H9 (cell line): ENCODE data around the gene ADARB2. TPM values are rescaled to one million over a fixed set of nuclear protein-coding genes. Genes with fewer than 3 reads are reported as not detected.

Source experiments
- DNase-seq: peaks from one replicate; pipeline ENCODE4 v3.0.0-alpha.2; 2017
- H2AFZ ChIP-seq: one replicate; pipeline ENCODE4 v1.6.1; 2013; ENCODE audit warnings: mild to moderate bottlenecking, low read length, control low read depth, moderate library complexity
- H2AK5ac ChIP-seq: 2 replicates; pipeline ENCODE4 v1.6.1; 2013; ENCODE audit warnings: low read length, control low read depth, mixed read lengths; ENCODE audit not compliant: insufficient read length
- H2BK120ac ChIP-seq: one replicate; pipeline ENCODE4 v1.6.1; 2013; ENCODE audit warnings: low read depth, mild to moderate bottlenecking, low read length, control low read depth, inconsistent platforms; ENCODE audit not compliant: poor library complexity, severe bottlenecking
- H2BK12ac ChIP-seq: 2 replicates; pipeline ENCODE4 v1.6.1; 2013; ENCODE audit warnings: low read length, control low read depth, mixed read lengths, low read depth; ENCODE audit not compliant: insufficient read length
- H2BK15ac ChIP-seq: 2 replicates; pipeline ENCODE4 v1.6.1; 2013; ENCODE audit warnings: low read depth, low read length, control low read depth
- H2BK20ac ChIP-seq: one replicate; pipeline ENCODE4 v1.6.1; 2013; ENCODE audit warnings: low read depth, mild to moderate bottlenecking, low read length, control low read depth, inconsistent platforms; ENCODE audit not compliant: poor library complexity, severe bottlenecking
- H2BK5ac ChIP-seq: 2 replicates; pipeline ENCODE4 v1.6.1; 2013; ENCODE audit warnings: low read length, control low read depth, mixed read lengths; ENCODE audit not compliant: insufficient read length
- H3K14ac ChIP-seq: 2 replicates; pipeline ENCODE4 v1.6.1; 2013; ENCODE audit warnings: low read length, control low read depth; ENCODE audit not compliant: insufficient read depth
- H3K18ac ChIP-seq: 2 replicates; pipeline ENCODE4 v1.6.1; 2013; ENCODE audit warnings: low read depth, mild to moderate bottlenecking, mixed read lengths, low read length, control low read depth; ENCODE audit not compliant: insufficient read length
- H3K23ac ChIP-seq: 2 replicates; pipeline ENCODE4 v1.6.1; 2013; ENCODE audit warnings: low read length, control low read depth, mixed read lengths, low read depth; ENCODE audit not compliant: insufficient read length
- H3K23me2 ChIP-seq: 2 replicates; pipeline ENCODE4 v1.6.1; 2013; ENCODE audit warnings: low read depth, mild to moderate bottlenecking, mixed read lengths, low read length, control low read depth; ENCODE audit not compliant: insufficient read length, poor library complexity, severe bottlenecking
- H3K27ac ChIP-seq: 2 replicates; pipeline ENCODE4 v1.5.1; 2013; ENCODE audit warnings: low read length, control low read depth, mixed read lengths, low read depth; ENCODE audit not compliant: insufficient read length
- H3K27me3 ChIP-seq: 2 replicates; pipeline ENCODE4 v1.6.1; 2013; ENCODE audit warnings: low read length, control low read depth, inconsistent platforms; ENCODE audit not compliant: insufficient read depth
- H3K4ac ChIP-seq: 2 replicates; pipeline ENCODE4 v1.6.1; 2013; ENCODE audit warnings: low read depth, mild to moderate bottlenecking, control low read depth, inconsistent platforms, low read length, moderate library complexity
- H3K4me1 ChIP-seq: 2 replicates; pipeline ENCODE4 v1.6.1; 2013; ENCODE audit warnings: low read length, control low read depth, inconsistent platforms; ENCODE audit not compliant: insufficient read depth
- H3K4me2 ChIP-seq: 2 replicates; pipeline ENCODE4 v1.6.1; 2013; ENCODE audit warnings: low read length, control low read depth, mixed read lengths; ENCODE audit not compliant: insufficient read length, insufficient read depth
- H3K56ac ChIP-seq: 2 replicates; pipeline ENCODE4 v1.6.1; 2013; ENCODE audit warnings: low read depth, mild to moderate bottlenecking, mixed read lengths, low read length, control low read depth; ENCODE audit not compliant: insufficient read length
- H3K79me1 ChIP-seq: 2 replicates; pipeline ENCODE4 v1.6.1; 2013; ENCODE audit warnings: low read depth, mild to moderate bottlenecking, moderate library complexity, low read length, control low read depth, inconsistent platforms; ENCODE audit not compliant: insufficient read depth, poor library complexity, severe bottlenecking
- H3K79me2 ChIP-seq: 2 replicates; pipeline ENCODE4 v1.6.1; 2013; ENCODE audit warnings: low read length, control low read depth, inconsistent platforms; ENCODE audit not compliant: insufficient read depth
- H3K9ac ChIP-seq: 2 replicates; pipeline ENCODE4 v1.6.1; 2013; ENCODE audit warnings: low read length, control low read depth, mixed read lengths; ENCODE audit not compliant: insufficient read length; ENCODE audit errors: extremely low read depth
- H3K9me3 ChIP-seq: one replicate; pipeline ENCODE4 v1.6.1; 2013; ENCODE audit warnings: low read depth, low read length, inconsistent platforms; ENCODE audit not compliant: control insufficient read depth
- H3T11ph ChIP-seq: one replicate; pipeline ENCODE4 v1.6.1; 2013; ENCODE audit warnings: mild to moderate bottlenecking, low read length, control low read depth, inconsistent platforms
- H4K20me1 ChIP-seq: one replicate; pipeline ENCODE4 v1.6.1; 2013; ENCODE audit not compliant: control insufficient read depth, insufficient read length, insufficient read depth
- H4K5ac ChIP-seq: 2 replicates; pipeline ENCODE4 v1.6.1; 2013; ENCODE audit warnings: low read depth, mild to moderate bottlenecking, mixed read lengths, low read length, control low read depth; ENCODE audit not compliant: insufficient read length
- H4K8ac ChIP-seq: replicated peaks from 2 replicates; pipeline ENCODE4 v1.6.1; 2013; ENCODE audit warnings: low read length, control low read depth, mixed read lengths, low read depth; ENCODE audit not compliant: insufficient read length
- H4K91ac ChIP-seq: 2 replicates; pipeline ENCODE4 v1.6.1; 2013; ENCODE audit warnings: low read depth, mild to moderate bottlenecking, moderate library complexity, mixed read lengths, low read length, control low read depth; ENCODE audit not compliant: insufficient read length
- H3K27ac Mint-ChIP-seq, 3 experiments: 2 replicates in 2 of 3; 3 replicates in 1 of 3; pipeline ENCODE4 v1.8.0; 2020 to 2021; ENCODE audit warnings: mixed read lengths in 3 of 3, mild to moderate bottlenecking in 1 of 3, moderate library complexity in 1 of 3
- H3K27me3 Mint-ChIP-seq: 2 replicates; pipeline ENCODE4 v1.8.0; 2021; ENCODE audit warnings: low read depth, mild to moderate bottlenecking, moderate library complexity, mixed read lengths
- H3K36me3 Mint-ChIP-seq, 3 experiments: 2 replicates in 2 of 3; 3 replicates in 1 of 3; pipeline ENCODE4 v1.8.0; 2020 to 2021; ENCODE audit warnings: low read depth in 3 of 3, mixed read lengths in 3 of 3; ENCODE audit not compliant: insufficient read depth in 1 of 3
- H3K4me1 Mint-ChIP-seq, 2 experiments: 2 replicates each; pipeline ENCODE4 v1.8.0; 2020; ENCODE audit warnings: mixed read lengths in 2 of 2
- H3K4me3 Mint-ChIP-seq, 2 experiments: 2 replicates in 1 of 2; 3 replicates in 1 of 2; pipeline ENCODE4 v1.8.0; 2020 to 2021; ENCODE audit warnings: mild to moderate bottlenecking in 2 of 2, mixed read lengths in 2 of 2, moderate library complexity in 1 of 2
- H3K9me3 Mint-ChIP-seq, 2 experiments: 2 replicates in 1 of 2; 3 replicates in 1 of 2; pipeline ENCODE4 v1.8.0; 2020; ENCODE audit warnings: mild to moderate bottlenecking in 2 of 2, mixed read lengths in 2 of 2, moderate library complexity in 1 of 2
- CTCF ChIP-seq: fragments of 200-600 bp; sonication (generic); conservative IDR thresholded peaks from 3 replicates; pipeline ENCODE4 v1.8.0; 2021; ENCODE audit warnings: antibody characterized with exemption, mild to moderate bottlenecking
- WGBS: extraction: QIAGEN DNeasy Blood & Tissue Kit; methylation state at CpG from one replicate; pipeline ENCODE4 v1.1.7; 2013; ENCODE audit warnings: missing lambda C conversion rate, low lambda C conversion rate, mixed read lengths; ENCODE audit not compliant: insufficient read length; ENCODE audit errors: extremely low coverage; 5-methylcytosine and 5-hydroxymethylcytosine counted together
- total RNA-seq: library from RNA; stranded (reverse); gene quantifications from 2 replicates; pipeline ENCODE4 v1.2.1, GENCODE V29; 2021

The ADARB2 gene
- total RNA-seq, 1 experiment from 2014 or later: 0.87 TPM

GRCh38 chr10:1284076-1284475, 453.2 kb downstream of the ADARB2 start:
- WGBS: no CpG with 5 or more reads among the region's 8 CpGs
- H3K79me1 ChIP-seq: no peaks in the 10 kb centered on the region
- no peak overlapping the region for H4K5ac ChIP-seq
- H3K56ac ChIP-seq: no peak overlapping the region
- H3K79me2 ChIP-seq: no peaks in the 10 kb centered on the region
- H3K27me3 Mint-ChIP-seq: peaks cover 13% of the 10 kb centered on the region; the same call in 1 of the 2 replicates
- no peak overlapping the region for H3K4me3 Mint-ChIP-seq
- no peak overlapping the region for H2BK120ac ChIP-seq
- H4K91ac ChIP-seq: no peak overlapping the region
- no peaks in the 10 kb centered on the region for H3K23me2 ChIP-seq
- no peak overlapping the region for H3T11ph ChIP-seq
- no peak overlapping the region for H3K23ac ChIP-seq
- no peak overlapping the region for H2AK5ac ChIP-seq
- H3K27me3 ChIP-seq: no peaks in the 10 kb centered on the region
- 0 out of 4 replicates have a peak, but pooled peaks cover 0 to 2% of the 10 kb centered on the region in 2 experiments for H3K4me1 Mint-ChIP-seq
- no peak overlapping the region for H2BK12ac ChIP-seq
- no peak overlapping the region for H2BK5ac ChIP-seq
- H3K14ac ChIP-seq: no peak overlapping the region
- no peaks in the 10 kb centered on the region for H3K9me3 ChIP-seq
- no peaks in the 10 kb centered on the region for H3K4me1 ChIP-seq
- H4K20me1 ChIP-seq: no peaks in the 10 kb centered on the region
- H3K18ac ChIP-seq: no peak overlapping the region
- no peak overlapping the region for H3K9ac ChIP-seq
- no peak overlapping the region for H2BK15ac ChIP-seq
- no peak overlapping the region for H2BK20ac ChIP-seq
- H3K27ac ChIP-seq: no peak overlapping the region
- no peaks in the 10 kb centered on the region; a peak in 1 of 5 replicates for H3K9me3 Mint-ChIP-seq
- no peak for DNase-seq
- no peak for TF ChIP-seq CTCF
- H3K4me2 ChIP-seq: no peak overlapping the region
- no peak overlapping the region for H3K27ac Mint-ChIP-seq
- H2AFZ ChIP-seq: no peak overlapping the region
- no peaks in the 10 kb centered on the region for H3K36me3 Mint-ChIP-seq
- no peak overlapping the region for H3K4ac ChIP-seq
- no peak overlapping the region for H4K8ac ChIP-seq
